ES-I3 (cell line): ENCODE measurements around the gene HOXC4.
A peak's percentile ranks its signal among the peaks of the same experiment; 100 is the strongest.
"Not testable (repeated sequence)": the region's sequence is repeated elsewhere in the genome, so short reads cannot be mapped to it uniquely, and the experiment has no call there.

Experiments
- H3K36me3 ChIP-seq: 2 replicates; pipeline ENCODE4 v1.6.1; 2013; ENCODE audit warnings: mild to moderate bottlenecking, low read length, control low read depth, moderate library complexity; ENCODE audit not compliant: insufficient read depth
- H3K4me1 ChIP-seq: 2 replicates; pipeline ENCODE4 v1.6.1; 2013; ENCODE audit warnings: mild to moderate bottlenecking, control low read depth, low read length; ENCODE audit not compliant: insufficient read depth
- H3K9ac ChIP-seq: 2 replicates; pipeline ENCODE4 v1.6.1; 2013; ENCODE audit warnings: low read depth, mild to moderate bottlenecking, low read length, moderate library complexity
- H3K9me3 ChIP-seq: 2 replicates; pipeline ENCODE4 v1.6.1; 2013; ENCODE audit warnings: mild to moderate bottlenecking, low read length, moderate library complexity; ENCODE audit not compliant: control insufficient read depth, insufficient read depth

HOXC4 gene

GRCh38 chr12:54060975-54061778, 7.5 kb downstream of the HOXC4 start:
- Histone ChIP-seq H3K36me3 (no peaks in the 10 kb centered on the region), H3K9me3 (no peaks in the 10 kb centered on the region), H3K9ac (no peak overlapping the region), H3K4me1 (peaks cover 8% of the 10 kb centered on the region; the same call in 1 of the 2 replicates)

- Histone ChIP-seq H3K4me1 (peaks cover 8% of the 10 kb centered on the region; the same call in 1 of the 2 replicates), H3K36me3 (no peaks in the 10 kb centered on the region), H3K9me3 (no peaks in the 10 kb centered on the region), H3K9ac (no peak overlapping the region)
These were observed 12.0 kb downstream of the HOXC4 start for GRCh38 chr12:54065677-54066076.

- Histone ChIP-seq H3K9me3 (no peaks in the 10 kb centered on the region), H3K4me1 (peaks cover 2% of the 10 kb centered on the region; the same call in 1 of the 2 replicates), H3K36me3 (no peaks in the 10 kb centered on the region), H3K9ac (no peak overlapping the region)
These were observed 12.8 kb downstream of the HOXC4 start for GRCh38 chr12:54066408-54066807.

- H3K9me3 ChIP-seq: no peaks in the 10 kb centered on the region
- H3K9ac ChIP-seq: no peak overlapping the region
- H3K36me3 ChIP-seq: no peaks in the 10 kb centered on the region
- H3K4me1 ChIP-seq: no peaks in the 10 kb centered on the region
These were observed 14.9 kb downstream of the HOXC4 start for GRCh38 chr12:54068418-54069070.

- no peaks in the 10 kb centered on the region for H3K9me3 ChIP-seq
- H3K4me1 ChIP-seq: peaks cover 3% of the 10 kb centered on the region; the same call in 1 of the 2 replicates
- H3K36me3 ChIP-seq: no peaks in the 10 kb centered on the region
- H3K9ac ChIP-seq: no peak overlapping the region
These were observed 18.3 kb downstream of the HOXC4 start for GRCh38 chr12:54071942-54072341.

GRCh38 chr12:54074308-54074707, 20.7 kb downstream of the HOXC4 start:
- Histone ChIP-seq H3K4me1 (peaks cover 3% of the 10 kb centered on the region; the same call in 1 of the 2 replicates), H3K9ac (no peak overlapping the region), H3K36me3 (no peaks in the 10 kb centered on the region), H3K9me3 (no peaks in the 10 kb centered on the region)

GRCh38 chr12:54075409-54075808, 21.8 kb downstream of the HOXC4 start:
- no peaks in the 10 kb centered on the region for H3K9me3 ChIP-seq
- peaks cover 3% of the 10 kb centered on the region; the same call in 1 of the 2 replicates for H3K4me1 ChIP-seq
- no peak overlapping the region for H3K9ac ChIP-seq
- H3K36me3 ChIP-seq: no peaks in the 10 kb centered on the region

- Histone ChIP-seq H3K9ac (no peak overlapping the region), H3K9me3 (no peaks in the 10 kb centered on the region), H3K36me3 (no peaks in the 10 kb centered on the region), H3K4me1 (peaks cover 3% of the 10 kb centered on the region; the same call in 1 of the 2 replicates)
These were observed 22.3 kb downstream of the HOXC4 start for GRCh38 chr12:54075974-54076373.

GRCh38 chr12:54077843-54078242, 24.2 kb downstream of the HOXC4 start:
- not testable (repeated sequence) for H3K9ac ChIP-seq, H3K9me3 ChIP-seq, H3K4me1 ChIP-seq

GRCh38 chr12:54079115-54079514, 25.5 kb downstream of the HOXC4 start:
- not testable (repeated sequence) for H3K4me1 ChIP-seq, H3K36me3 ChIP-seq, H3K9ac ChIP-seq, H3K9me3 ChIP-seq

More at GRCh38 chr12:54077843-54078242, 24.2 kb downstream of the HOXC4 start:
- H3K36me3 ChIP-seq: not testable (repeated sequence)

GRCh38 chr12:54080008-54080924, 26.6 kb downstream of the HOXC4 start:
- H3K36me3 ChIP-seq, H3K9ac ChIP-seq, H3K4me1 ChIP-seq, H3K9me3 ChIP-seq: not testable (repeated sequence)

- H3K36me3 ChIP-seq, H3K4me1 ChIP-seq, H3K9me3 ChIP-seq, H3K9ac ChIP-seq: not testable (repeated sequence)
These were observed 27.4 kb downstream of the HOXC4 start for GRCh38 chr12:54081053-54081514.

GRCh38 chr12:54081581-54082396, 28.2 kb downstream of the HOXC4 start:
- H3K36me3 ChIP-seq, H3K9me3 ChIP-seq, H3K4me1 ChIP-seq: not testable (repeated sequence)
- peak overlapping the region; percentile 15; the same call in 1 of the 2 replicates for H3K9ac ChIP-seq
